Breast epithelium (tissue), 3 donors: ENCODE results near the gene OR56A1.

Source experiments
- POLR2A ChIP-seq: fragments of 450-650 bp; IDR thresholded peaks from one replicate; pipeline ENCODE4 v1.6.1; 2016; ENCODE audit warnings: antibody characterized with exemption, mild to moderate bottlenecking, moderate library complexity
- POLR2AphosphoS5 ChIP-seq, 3 donors: sonication (generic); formaldehyde crosslinking; IDR thresholded peaks; one replicate each; pipeline ENCODE4 v1.6.1; 2017; ENCODE audit warnings: antibody characterized with exemption in 3 of 3
- TF ChIP-seq, protein P1 (sequence below), 3 donors: fragments of 450-650 bp; IDR thresholded peaks; one replicate each; pipeline ENCODE4 v1.5.1; 2016 to 2017; ENCODE audit warnings: antibody characterized with exemption in 3 of 3, mild to moderate bottlenecking in 3 of 3, moderate library complexity in 3 of 3

DNA sequence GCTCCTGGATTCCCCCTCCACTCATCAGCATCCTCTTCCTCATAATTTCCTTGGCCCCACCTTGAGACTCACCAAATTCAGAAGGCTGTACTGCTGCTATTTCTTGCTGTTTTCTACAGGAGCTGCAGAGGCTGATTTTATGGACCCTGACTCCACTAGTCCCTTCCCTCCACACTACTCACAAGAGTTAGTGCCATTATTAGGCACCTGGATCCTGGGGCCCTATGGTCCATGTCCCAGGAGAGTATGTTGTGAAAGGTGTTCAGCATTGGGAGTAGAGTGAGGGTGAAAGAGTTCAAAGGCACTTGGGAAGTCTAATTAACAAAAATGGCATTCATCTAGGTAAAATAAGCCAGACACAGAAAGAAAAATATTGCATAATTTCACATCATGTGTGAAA lies 23.7 kb downstream of the OR56A1 start, which contains the start of gene OR56A4:
- TF ChIP-seq, protein P1, sequence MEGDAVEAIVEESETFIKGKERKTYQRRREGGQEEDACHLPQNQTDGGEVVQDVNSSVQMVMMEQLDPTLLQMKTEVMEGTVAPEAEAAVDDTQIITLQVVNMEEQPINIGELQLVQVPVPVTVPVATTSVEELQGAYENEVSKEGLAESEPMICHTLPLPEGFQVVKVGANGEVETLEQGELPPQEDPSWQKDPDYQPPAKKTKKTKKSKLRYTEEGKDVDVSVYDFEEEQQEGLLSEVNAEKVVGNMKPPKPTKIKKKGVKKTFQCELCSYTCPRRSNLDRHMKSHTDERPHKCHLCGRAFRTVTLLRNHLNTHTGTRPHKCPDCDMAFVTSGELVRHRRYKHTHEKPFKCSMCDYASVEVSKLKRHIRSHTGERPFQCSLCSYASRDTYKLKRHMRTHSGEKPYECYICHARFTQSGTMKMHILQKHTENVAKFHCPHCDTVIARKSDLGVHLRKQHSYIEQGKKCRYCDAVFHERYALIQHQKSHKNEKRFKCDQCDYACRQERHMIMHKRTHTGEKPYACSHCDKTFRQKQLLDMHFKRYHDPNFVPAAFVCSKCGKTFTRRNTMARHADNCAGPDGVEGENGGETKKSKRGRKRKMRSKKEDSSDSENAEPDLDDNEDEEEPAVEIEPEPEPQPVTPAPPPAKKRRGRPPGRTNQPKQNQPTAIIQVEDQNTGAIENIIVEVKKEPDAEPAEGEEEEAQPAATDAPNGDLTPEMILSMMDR (IDR thresholded peaks at IDR 0.05) = no peak
- TF ChIP-seq POLR2A (no peak), POLR2AphosphoS5 (IDR thresholded peaks at IDR 0.05) (no peak)
